Suprapubic skin (tissue), 4 donors: Measurements from ENCODE around the gene CD72.

Experiments
- CTCF ChIP-seq, 2 donors: fragments of 200-600 bp in 1 of 2; fragments of 450-650 bp in 1 of 2; sonication (generic) in 1 of 2; IDR thresholded peaks; one replicate each; pipeline ENCODE4 v1.5.1; 2016 to 2019; ENCODE audit warnings: antibody characterized with exemption in 2 of 2, mild to moderate bottlenecking in 1 of 2, moderate library complexity in 1 of 2
- EP300 ChIP-seq: sonication (generic); formaldehyde crosslinking; IDR thresholded peaks from one replicate; pipeline ENCODE4 v1.6.1; 2017; ENCODE audit warnings: antibody characterized with exemption
- POLR2A ChIP-seq, 2 donors: fragments of 450-650 bp; IDR thresholded peaks; one replicate each; pipeline ENCODE4 v1.6.1; 2017; ENCODE audit warnings: antibody characterized with exemption in 2 of 2, mild to moderate bottlenecking in 2 of 2, moderate library complexity in 2 of 2
- POLR2AphosphoS5 ChIP-seq, 3 donors: sonication (generic); formaldehyde crosslinking; IDR thresholded peaks; one replicate each; pipeline ENCODE4 v1.6.1; 2017; ENCODE audit warnings: antibody characterized with exemption in 3 of 3

- TF ChIP-seq POLR2AphosphoS5 (IDR thresholded peaks at IDR 0.05) = no peak
- TF ChIP-seq CTCF (IDR thresholded peaks at IDR 0.05) = no peak
- no peak for TF ChIP-seq EP300
- TF ChIP-seq POLR2A (IDR thresholded peaks at IDR 0.05) = no peak
Observed at GRCh38 chr9:35649431-35650340, 31.5 kb upstream of the CD72 start.
